ENCODE data around the gene ICAM4. TPM values are rescaled to one million over a fixed set of nuclear protein-coding genes. Genes with fewer than 3 reads are reported as not detected.
"Not testable (repeated sequence)": the region's sequence is repeated elsewhere in the genome, so short reads cannot be mapped to it uniquely, and the experiment has no call there.

ICAM4 gene
- total RNA-seq, 1 donor from 2014 or later: 0.40 TPM

- DNase-seq (ENCODE audit: low read depth, low spot score): peak; percentile 79
These were observed 17.2 kb upstream of the ICAM4 start for GRCh38 chr19:10269333-10270179.

DNA sequence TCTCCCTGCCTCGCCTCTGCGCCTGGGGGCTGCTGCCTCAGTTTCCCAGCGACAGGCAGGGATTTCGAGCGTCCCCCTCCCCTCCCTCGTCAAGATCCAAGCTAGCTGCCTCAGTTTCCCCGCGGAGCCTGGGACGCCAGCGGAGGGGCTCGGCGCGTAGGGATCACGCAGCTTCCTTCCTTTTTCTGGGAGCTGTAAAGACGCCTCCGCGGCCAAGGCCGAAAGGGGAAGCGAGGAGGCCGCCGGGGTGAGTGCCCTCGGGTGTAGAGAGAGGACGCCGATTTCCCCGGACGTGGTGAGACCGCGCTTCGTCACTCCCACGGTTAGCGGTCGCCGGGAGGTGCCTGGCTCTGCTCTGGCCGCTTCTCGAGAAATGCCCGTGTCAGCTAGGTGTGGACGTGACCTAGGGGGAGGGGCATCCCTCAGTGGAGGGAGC, 16.6 kb upstream of the ICAM4 start:
- DNase-seq (ENCODE audit: low read depth, low spot score): no peak

- DNase-seq (ENCODE audit: low read depth, low spot score): peak; percentile 87
These were observed 15.9 kb upstream of the ICAM4 start, which contains the start of gene ICAM1 for GRCh38 chr19:10270616-10271394. TSS of gene ICAM1 (plus strand) at chr19:10271120. CDS start at chr19:10271160, 40 bp downstream.

- DNase-seq (ENCODE audit: low read depth, low spot score): no peak
These were observed 15.1 kb upstream of the ICAM4 start for GRCh38 chr19:10271543-10272086.

GRCh38 chr19:10274589-10274988, 12.2 kb upstream of the ICAM4 start:
- no peak for DNase-seq (ENCODE audit: low read depth, low spot score)

GRCh38 chr19:10277795-10278589, 8.8 kb upstream of the ICAM4 start:
- no peak for DNase-seq (ENCODE audit: low read depth, low spot score)

GRCh38 chr19:10278935-10279334, 7.8 kb upstream of the ICAM4 start:
- no peak for DNase-seq (ENCODE audit: low read depth, low spot score)

- no peak for DNase-seq (ENCODE audit: low read depth, low spot score)
These were observed 6.9 kb upstream of the ICAM4 start for GRCh38 chr19:10279737-10280442.

GRCh38 chr19:10282043-10282442, 4.7 kb upstream of the ICAM4 start:
- DNase-seq (ENCODE audit: low read depth, low spot score): not testable (repeated sequence)

DNA sequence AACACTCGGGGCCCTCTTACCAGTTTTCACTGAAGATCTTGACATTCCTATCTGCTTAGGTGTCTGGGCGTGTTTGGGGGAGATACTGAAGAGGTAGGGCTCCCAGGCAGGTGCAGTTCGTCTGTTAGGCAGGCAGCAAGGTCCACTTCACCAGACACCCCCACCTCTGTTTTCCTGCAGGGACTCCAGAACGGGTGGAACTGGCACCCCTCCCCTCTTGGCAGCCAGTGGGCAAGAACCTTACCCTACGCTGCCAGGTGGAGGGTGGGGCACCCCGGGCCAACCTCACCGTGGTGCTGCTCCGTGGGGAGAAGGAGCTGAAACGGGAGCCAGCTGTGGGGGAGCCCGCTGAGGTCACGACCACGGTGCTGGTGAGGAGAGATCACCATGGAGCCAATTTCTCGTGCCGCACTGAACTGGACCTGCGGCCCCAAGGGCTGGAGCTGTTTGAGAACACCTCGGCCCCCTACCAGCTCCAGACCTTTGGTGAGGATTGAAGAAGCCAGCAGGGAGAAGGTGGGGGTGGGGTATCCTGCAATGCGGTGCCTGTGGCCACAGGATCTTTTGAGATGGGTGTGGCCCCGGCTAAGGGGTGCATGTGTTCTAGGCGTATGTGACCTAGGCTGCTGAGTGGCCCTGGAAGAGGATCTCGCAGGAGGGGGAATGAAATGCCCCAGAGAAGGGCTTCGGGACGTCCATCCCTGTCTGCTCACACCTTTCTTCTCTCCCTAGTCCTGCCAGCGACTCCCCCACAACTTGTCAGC, 3.3 kb upstream of the ICAM4 start:
- no peak for DNase-seq (ENCODE audit: low read depth, low spot score)

DNA sequence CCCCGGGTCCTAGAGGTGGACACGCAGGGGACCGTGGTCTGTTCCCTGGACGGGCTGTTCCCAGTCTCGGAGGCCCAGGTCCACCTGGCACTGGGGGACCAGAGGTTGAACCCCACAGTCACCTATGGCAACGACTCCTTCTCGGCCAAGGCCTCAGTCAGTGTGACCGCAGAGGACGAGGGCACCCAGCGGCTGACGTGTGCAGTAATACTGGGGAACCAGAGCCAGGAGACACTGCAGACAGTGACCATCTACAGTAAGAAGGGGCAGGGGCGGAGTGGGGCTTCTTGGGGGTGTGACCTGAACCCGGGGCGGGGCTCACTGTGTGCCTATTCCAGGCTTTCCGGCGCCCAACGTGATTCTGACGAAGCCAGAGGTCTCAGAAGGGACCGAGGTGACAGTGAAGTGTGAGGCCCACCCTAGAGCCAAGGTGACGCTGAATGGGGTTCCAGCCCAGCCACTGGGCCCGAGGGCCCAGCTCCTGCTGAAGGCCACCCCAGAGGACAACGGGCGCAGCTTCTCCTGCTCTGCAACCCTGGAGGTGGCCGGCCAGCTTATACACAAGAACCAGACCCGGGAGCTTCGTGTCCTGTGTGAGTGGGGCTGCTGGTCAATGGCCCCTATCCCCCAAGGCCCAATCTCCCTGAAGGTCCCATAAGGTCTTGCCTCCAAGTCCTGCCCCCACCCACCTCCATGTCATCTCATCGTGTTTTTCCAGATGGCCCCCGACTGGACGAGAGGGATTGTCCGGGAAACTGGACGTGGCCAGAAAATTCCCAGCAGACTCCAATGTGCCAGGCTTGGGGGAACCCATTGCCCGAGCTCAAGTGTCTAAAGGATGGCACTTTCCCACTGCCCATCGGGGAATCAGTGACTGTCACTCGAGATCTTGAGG, 2.4 kb upstream of the ICAM4 start:
- no peak for DNase-seq (ENCODE audit: low read depth, low spot score)

- no peak for DNase-seq (ENCODE audit: low read depth, low spot score)
These were observed 1.8 kb upstream of the ICAM4 start for GRCh38 chr19:10284960-10285278.

DNA sequence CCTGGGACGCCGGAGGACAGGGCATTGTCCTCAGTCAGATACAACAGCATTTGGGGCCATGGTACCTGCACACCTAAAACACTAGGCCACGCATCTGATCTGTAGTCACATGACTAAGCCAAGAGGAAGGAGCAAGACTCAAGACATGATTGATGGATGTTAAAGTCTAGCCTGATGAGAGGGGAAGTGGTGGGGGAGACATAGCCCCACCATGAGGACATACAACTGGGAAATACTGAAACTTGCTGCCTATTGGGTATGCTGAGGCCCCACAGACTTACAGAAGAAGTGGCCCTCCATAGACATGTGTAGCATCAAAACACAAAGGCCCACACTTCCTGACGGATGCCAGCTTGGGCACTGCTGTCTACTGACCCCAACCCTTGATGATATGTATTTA, 1.4 kb upstream of the ICAM4 start:
- no peak for DNase-seq (ENCODE audit: low read depth, low spot score)

DNA sequence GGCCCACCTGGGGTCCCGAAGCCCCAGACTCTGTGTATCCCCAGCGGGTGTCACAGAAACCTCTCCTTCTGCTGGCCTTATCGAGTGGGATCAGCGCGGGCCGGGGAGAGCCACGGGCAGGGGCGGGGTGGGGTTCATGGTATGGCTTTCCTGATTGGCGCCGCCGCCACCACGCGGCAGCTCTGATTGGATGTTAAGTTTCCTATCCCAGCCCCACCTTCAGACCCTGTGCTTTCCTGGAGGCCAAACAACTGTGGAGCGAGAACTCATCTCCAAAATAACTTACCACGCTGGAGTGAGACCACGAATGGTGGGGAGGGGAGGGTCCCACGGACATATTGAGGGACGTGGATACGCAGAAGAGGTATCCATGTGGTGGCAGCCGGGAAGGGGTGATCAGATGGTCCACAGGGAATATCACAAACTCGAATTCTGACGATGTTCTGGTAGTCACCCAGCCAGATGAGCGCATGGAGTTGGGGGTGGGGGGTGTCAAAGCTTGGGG, 2.0 kb downstream of the ICAM4 start:
- DNase-seq (ENCODE audit: low read depth, low spot score): no peak

- no peak for DNase-seq (ENCODE audit: low read depth, low spot score)
These were observed 2.5 kb downstream of the ICAM4 start for GRCh38 chr19:10289167-10289835.

GRCh38 chr19:10289836-10290356, 3.1 kb downstream of the ICAM4 start, which contains the start of gene ICAM5:
TSS of gene ICAM5 (plus strand) at chr19:10289952. CDS start at chr19:10290044, 92 bp downstream.
- no peak for DNase-seq (ENCODE audit: low read depth, low spot score)

GRCh38 chr19:10290357-10290875, 3.7 kb downstream of the ICAM4 start:
- no peak for DNase-seq (ENCODE audit: low read depth, low spot score)

Measured in pulmonary artery endothelial cell (primary cell).